H1 (cell line): ENCODE measurements around the gene SYPL1. TPM values are rescaled to one million over a fixed set of nuclear protein-coding genes. Genes with fewer than 3 reads are reported as not detected.

ENCODE experiments used
- CHD1 ChIP-seq: IDR thresholded peaks from 2 replicates; pipeline ENCODE4 v1.6.1; 2012; ENCODE audit warnings: low read depth, low read length, improper control_type of control experiment
- E2F6 ChIP-seq: IDR thresholded peaks from 2 replicates; pipeline ENCODE4 v1.6.1; 2012; ENCODE audit warnings: inconsistent platforms
- RAD21 ChIP-seq, 2 experiments: IDR thresholded peaks in 1 of 2; conservative IDR thresholded peaks in 1 of 2; 2 replicates each; pipeline ENCODE4 v1.6.1; 2011; ENCODE audit warnings: low read depth in 2 of 2, low read length in 2 of 2, improper control_type of control experiment in 1 of 2, inconsistent platforms in 1 of 2, mild to moderate bottlenecking in 1 of 2, moderate library complexity in 1 of 2
- RFX5 ChIP-seq: IDR thresholded peaks from 2 replicates; pipeline ENCODE4 v1.6.1; 2011; ENCODE audit warnings: low read depth, low read length, improper control_type of control experiment, borderline replicate concordance
- RNF2 ChIP-seq: fragments of 200-900, 300-1000 bp; sonication (generic); IDR thresholded peaks from 2 replicates; pipeline ENCODE4 v1.7.1; 2016; ENCODE audit warnings: borderline replicate concordance, low read depth, mild to moderate bottlenecking, antibody characterized with exemption, low read length; ENCODE audit not compliant: poor library complexity, severe bottlenecking; ENCODE audit errors: missing control alignments
- ZNF274 ChIP-seq: IDR thresholded peaks from 2 replicates; pipeline ENCODE4 v1.7.0; 2012; ENCODE audit warnings: low read length, borderline replicate concordance; ENCODE audit errors: extremely low read depth
- polyA plus RNA-seq, 7 experiments: library from polyadenylated mRNA; depleted of rRNA in 3 of 7; stranded (reverse) in 5 of 7; unstranded in 2 of 7; fragments of >200 nt in 5 of 7; fragments of 200-250 nt in 2 of 7; gene quantifications; 1 replicate in 5 of 7; 2 replicates in 1 of 7; 4 replicates in 1 of 7; pipeline versions ENCODE4 v1.2.1 to v1.2.3, GENCODE V29; 2011 to 2013; ENCODE audit warnings: missing spikeins in 2 of 7, mixed read lengths in 2 of 7
- total RNA-seq: library from RNA; stranded (reverse); fragmentation: NEBNext Ultra II Directional; extraction: Animal tissue kit (Norgen Biotek cat#: 25700); gene quantifications from 2 replicates; pipeline ENCODE4 v1.2.1, GENCODE V29; 2021

SYPL1 gene
- total and polyA plus RNA-seq, 2 of the 8 experiments (the other 6 are each of a cell fraction or from before 2014, with no cell fraction given), result 44.9 to 57.7 TPM

GRCh38 chr7:106057204-106057961 lies 54.7 kb downstream of the SYPL1 start (continued):
- TF ChIP-seq RFX5, result no peak
- TF ChIP-seq ZNF274, result no peak
- no peak for TF ChIP-seq E2F6
- no peak for TF ChIP-seq RAD21 (IDR thresholded peaks at IDR 0.05 in 1 of 2, conservative IDR thresholded peaks at IDR 0.05 in 1 of 2; ENCODE audit: low read depth in 2 of 2, low read length in 2 of 2)
- no peak for TF ChIP-seq RNF2
- TF ChIP-seq CHD1, result no peak
